HepG2 (cell line): ENCODE data around the gene AFF2. TPM values are rescaled to one million over a fixed set of nuclear protein-coding genes. Genes with fewer than 3 reads are reported as not detected.

Experiments
- ATAC-seq: fragments of 200-7000 bp; cut with Tn5 transposase; 3 replicates; pipeline ENCODE4 v1.9.1; 2020; ENCODE audit warnings: mild to moderate bottlenecking, moderate library complexity
- BruUV-seq: library from RNA; stranded (reverse); fragments of 400-500 nt; replicated peaks from 2 replicates; lab custom pipeline; 2021; lab: Mats Ljungman, UMichigan
- CTCF ChIA-PET: fragments of 300-600 bp; formaldehyde crosslinking; extraction: SDS; loops from one replicate; lab custom pipeline; 2021; ENCODE audit warnings: low total read pairs, inconsistent platforms, low intra/inter-chr PET ratio; lab: Yijun Ruan, JAX
- POLR2A ChIA-PET: fragments of 350-600 bp; sonication (Branson Sonifier 250); formaldehyde crosslinking; loops from one replicate; lab custom pipeline; 2020; ENCODE audit warnings: antibody characterized with exemption, inconsistent platforms; lab: Yijun Ruan, JAX
- DNase-seq: peaks from one replicate; pipeline ENCODE4 v3.0.0-alpha.2; 2015; ENCODE audit warnings: low spot score
- FAIRE-seq: peaks from 3 replicates; lab custom pipeline; 2011; peaks lifted over from hg19 to GRCh38; lab: Jason Lieb, UNC
- H2AFZ ChIP-seq: one replicate; pipeline ENCODE4 v1.6.1; 2011; ENCODE audit warnings: low read length, inconsistent platforms
- H3K27ac ChIP-seq: fragments of 300-600 bp; 3 replicates; pipeline ENCODE4 v1.8.0; 2011; ENCODE audit warnings: mixed run types, mild to moderate bottlenecking, mixed read lengths, low read length, inconsistent platforms; ENCODE audit not compliant: insufficient read depth; ENCODE audit errors: extremely low read length
- H3K27me3 ChIP-seq, 2 experiments: fragments of 200-600 bp in 1 of 2; 2 replicates in 1 of 2; 3 replicates in 1 of 2; pipeline versions ENCODE4 v1.6.0 to v1.8.0; 2011; ENCODE audit warnings: low read length in 2 of 2, mild to moderate bottlenecking in 2 of 2, moderate library complexity in 2 of 2, inconsistent platforms in 1 of 2; ENCODE audit not compliant: insufficient read depth in 2 of 2, control insufficient read depth in 1 of 2
- H3K36me3 ChIP-seq, 2 experiments: fragments of 200-600 bp in 1 of 2; replicated peaks in 1 of 2; 2 replicates in 1 of 2; 3 replicates in 1 of 2; pipeline versions ENCODE4 v1.5.1 to v1.8.0; 2011; ENCODE audit warnings: low read length in 2 of 2, inconsistent platforms in 1 of 2; ENCODE audit not compliant: insufficient read depth in 2 of 2, control insufficient read depth in 1 of 2
- H3K4me1 ChIP-seq: 2 replicates; pipeline ENCODE4 v1.5.1; 2012; ENCODE audit warnings: low read length, inconsistent platforms; ENCODE audit not compliant: insufficient read depth
- H3K4me2 ChIP-seq: 2 replicates; pipeline ENCODE4 v1.6.0; 2011; ENCODE audit warnings: low read depth, low read length, inconsistent platforms
- H3K4me3 ChIP-seq, 3 experiments: fragments of 200-600 bp in 1 of 3; sonication (generic), shearing (Covaris generic) in 1 of 3; replicated peaks in 1 of 3; 2 replicates each; pipeline ENCODE4 v1.5.1; 2011 to 2016; ENCODE audit warnings: low read length in 3 of 3, inconsistent platforms in 2 of 3, low read depth in 2 of 3, mild to moderate bottlenecking in 2 of 3, control low read depth in 1 of 3, mixed read lengths in 1 of 3; ENCODE audit not compliant: insufficient read depth in 1 of 3
- H3K79me2 ChIP-seq: one replicate; pipeline ENCODE4 v1.6.1; 2011; ENCODE audit warnings: low read length, inconsistent platforms; ENCODE audit not compliant: insufficient read depth
- H3K9ac ChIP-seq: 2 replicates; pipeline ENCODE4 v1.6.0; 2011; ENCODE audit warnings: mild to moderate bottlenecking, low read depth, low read length, inconsistent platforms; ENCODE audit not compliant: insufficient read depth
- H3K9me3 ChIP-seq: 2 replicates; pipeline ENCODE4 v1.5.1; 2012; ENCODE audit warnings: mild to moderate bottlenecking, low read length
- H4K20me1 ChIP-seq: 2 replicates; pipeline ENCODE4 v1.6.0; 2011; ENCODE audit warnings: inconsistent platforms, mild to moderate bottlenecking, low read length, moderate library complexity; ENCODE audit not compliant: insufficient read depth
- EED ChIP-seq: sonication (generic); formaldehyde crosslinking; IDR thresholded peaks from 2 replicates; pipeline ENCODE4 v1.5.0; 2020; ENCODE audit warnings: mild to moderate bottlenecking, missing genetic modification reagents
- HMGA1 ChIP-seq: sonication (generic); formaldehyde crosslinking; conservative IDR thresholded peaks from 2 replicates; pipeline ENCODE4 v1.4.0; 2020; ENCODE audit warnings: missing genetic modification reagents
- MIXL1 ChIP-seq: IDR thresholded peaks from 2 replicates; pipeline ENCODE4 v1.6.1; 2016
- SETDB1 ChIP-seq: sonication (generic); formaldehyde crosslinking; IDR thresholded peaks from 2 replicates; pipeline ENCODE4 v1.5.1; 2020; ENCODE audit warnings: missing genetic modification reagents, mild to moderate bottlenecking, borderline replicate concordance
- SIX4 ChIP-seq: sonication (generic); formaldehyde crosslinking; IDR thresholded peaks from 2 replicates; pipeline ENCODE4 v1.4.0; 2020; ENCODE audit warnings: missing genetic modification reagents
- WGBS: methylation state at CpG from one replicate; pipeline ENCODE4 v1.1.6; 2017; ENCODE audit warnings: low lambda C conversion rate; 5-methylcytosine and 5-hydroxymethylcytosine counted together
- in situ Hi-C: cut with HindIII; loops from 2 replicates; pipeline ENCODE4 v1.10.0; 2017; ENCODE audit warnings: low pct_unique_long_range_greater_than_20kb; ENCODE audit not compliant: extremely low pct_ligation_motif_present
- intact Hi-C: fragments of 100-400 bp; cut with micrococcal nuclease; formaldehyde crosslinking; loops from one replicate; pipeline ENCODE4 v1.10.0; 2022; ENCODE audit not compliant: unreplicated experiment
- polyA plus RNA-seq, 8 experiments: library from polyadenylated mRNA; depleted of rRNA in 3 of 8; stranded (reverse) in 7 of 8; unstranded in 1 of 8; fragments of >200 nt; fragmentation: Illumina TruSeq in 4 of 8; extraction: Trizol in 4 of 8; gene quantifications; 2 replicates each; pipeline versions ENCODE4 v1.2.1 to v1.2.3, GENCODE V29; 2011 to 2016; ENCODE audit warnings: low read depth in 4 of 8, missing spikeins in 1 of 8, mixed read lengths in 1 of 8; ENCODE audit not compliant: insufficient read depth in 1 of 8
- total RNA-seq, 5 experiments: library from RNA; depleted of rRNA; stranded (reverse); fragments of >200 nt; fragmentation: Illumina TruSeq; extraction: Trizol; gene quantifications; 2 replicates each; pipeline ENCODE4 v1.2.3, GENCODE V29; 2016; ENCODE audit warnings: low read depth in 1 of 5
- TF ChIP-seq, protein P1 (sequence below): sonication (generic); formaldehyde crosslinking; IDR thresholded peaks from 2 replicates; pipeline ENCODE4 v1.9.0; 2021; ENCODE audit warnings: missing genetic modification reagents, mild to moderate bottlenecking, borderline replicate concordance
- TF ChIP-seq, protein P2 (sequence below), 2 experiments: sonication (generic) in 1 of 2; formaldehyde crosslinking in 1 of 2; IDR thresholded peaks; 2 replicates each; pipeline versions ENCODE4 v1.5.1 to v1.6.1; 2011 to 2020; ENCODE audit warnings: borderline replicate concordance in 1 of 2, low read depth in 1 of 2, low read length in 1 of 2, mild to moderate bottlenecking in 1 of 2, missing genetic modification reagents in 1 of 2, moderate library complexity in 1 of 2
- TF ChIP-seq, protein P3 (sequence below): sonication (generic); formaldehyde crosslinking; IDR thresholded peaks from 2 replicates; pipeline ENCODE4 v1.5.0; 2020; ENCODE audit warnings: mild to moderate bottlenecking, missing genetic modification reagents, borderline replicate concordance

The AFF2 gene
- total and polyA plus RNA-seq, 2 of the 13 experiments (the other 11 are each of a cell fraction or from before 2014, with no cell fraction given): not detected

DNA sequence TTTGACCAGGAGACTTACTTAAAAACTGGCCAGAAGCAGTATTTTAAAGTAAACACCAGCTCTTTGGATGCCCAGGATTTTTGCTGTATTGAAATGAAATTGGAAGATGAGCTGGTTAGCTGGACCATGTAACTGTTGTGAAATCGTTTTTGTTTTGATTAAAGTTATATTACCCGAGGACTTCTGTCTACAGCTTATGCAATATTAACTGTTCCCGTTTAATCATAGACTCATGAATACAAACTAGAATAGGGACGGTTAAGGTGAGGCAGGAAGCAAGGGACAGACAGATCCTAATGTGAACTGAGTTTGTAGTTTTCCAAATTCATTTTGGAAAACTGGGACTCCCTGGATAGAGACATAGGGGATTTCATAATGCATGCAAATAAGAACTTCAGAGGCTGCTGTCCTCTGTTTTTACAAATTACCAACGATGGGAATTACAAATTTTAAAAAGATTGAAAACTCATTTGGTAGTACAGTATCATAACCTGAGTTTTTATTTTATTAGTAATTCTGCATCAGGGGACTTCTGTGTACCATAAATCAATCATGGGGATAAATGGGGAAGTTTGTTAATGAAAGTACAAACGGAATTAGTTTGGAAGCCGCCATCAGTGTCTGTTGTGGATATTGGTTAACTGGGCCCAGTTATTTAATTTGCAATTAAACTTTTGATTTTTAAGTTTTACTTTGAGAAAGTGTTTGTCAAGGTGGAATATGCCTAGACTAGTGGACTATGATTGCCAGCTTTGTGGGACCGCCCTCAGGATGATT, 304.4 kb downstream of the AFF2 start:
- DNase-seq: no peak
- Histone ChIP-seq H3K27ac (no peak overlapping the region), H4K20me1 (no peaks in the 10 kb centered on the region), H3K27me3 (no peaks in the 10 kb centered on the region), H3K79me2 (no peaks in the 10 kb centered on the region), H2AFZ (no peak overlapping the region), H3K36me3 (no peaks in the 10 kb centered on the region), H3K9ac (no peak overlapping the region), H3K4me2 (no peak overlapping the region), H3K4me3 (no peak overlapping the region), H3K4me1 (no peaks in the 10 kb centered on the region), H3K9me3 (no peaks in the 10 kb centered on the region)
- no peak for ATAC-seq
- CTCF ChIA-PET: no interaction called here
- BruUV-seq: no TSS peak
- in situ Hi-C loops: no loop called here
- FAIRE-seq: no peak
- 4% methylated on average over 8 of the region's 8 CpGs for WGBS
- intact Hi-C loops: no loop called here
- POLR2A ChIA-PET: no interaction called here
- TF ChIP-seq, protein P1, sequence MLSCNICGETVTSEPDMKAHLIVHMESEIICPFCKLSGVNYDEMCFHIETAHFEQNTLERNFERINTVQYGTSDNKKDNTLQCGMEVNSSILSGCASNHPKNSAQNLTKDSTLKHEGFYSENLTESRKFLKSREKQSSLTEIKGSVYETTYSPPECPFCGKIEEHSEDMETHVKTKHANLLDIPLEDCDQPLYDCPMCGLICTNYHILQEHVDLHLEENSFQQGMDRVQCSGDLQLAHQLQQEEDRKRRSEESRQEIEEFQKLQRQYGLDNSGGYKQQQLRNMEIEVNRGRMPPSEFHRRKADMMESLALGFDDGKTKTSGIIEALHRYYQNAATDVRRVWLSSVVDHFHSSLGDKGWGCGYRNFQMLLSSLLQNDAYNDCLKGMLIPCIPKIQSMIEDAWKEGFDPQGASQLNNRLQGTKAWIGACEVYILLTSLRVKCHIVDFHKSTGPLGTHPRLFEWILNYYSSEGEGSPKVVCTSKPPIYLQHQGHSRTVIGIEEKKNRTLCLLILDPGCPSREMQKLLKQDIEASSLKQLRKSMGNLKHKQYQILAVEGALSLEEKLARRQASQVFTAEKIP (CRISPR knock-in tag): no peak
- no peak for TF ChIP-seq HMGA1 (CRISPR knock-in tag)
- TF ChIP-seq EED (CRISPR knock-in tag): no peak
- TF ChIP-seq, protein P2, sequence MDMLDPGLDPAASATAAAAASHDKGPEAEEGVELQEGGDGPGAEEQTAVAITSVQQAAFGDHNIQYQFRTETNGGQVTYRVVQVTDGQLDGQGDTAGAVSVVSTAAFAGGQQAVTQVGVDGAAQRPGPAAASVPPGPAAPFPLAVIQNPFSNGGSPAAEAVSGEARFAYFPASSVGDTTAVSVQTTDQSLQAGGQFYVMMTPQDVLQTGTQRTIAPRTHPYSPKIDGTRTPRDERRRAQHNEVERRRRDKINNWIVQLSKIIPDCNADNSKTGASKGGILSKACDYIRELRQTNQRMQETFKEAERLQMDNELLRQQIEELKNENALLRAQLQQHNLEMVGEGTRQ (IDR thresholded peaks at IDR 0.05; ENCODE audit: low read depth, low read length): no peak
- TF ChIP-seq, protein P2 (CRISPR knock-in tag; IDR thresholded peaks at IDR 0.05; ENCODE audit: borderline replicate concordance): no peak
- TF ChIP-seq, protein P3, sequence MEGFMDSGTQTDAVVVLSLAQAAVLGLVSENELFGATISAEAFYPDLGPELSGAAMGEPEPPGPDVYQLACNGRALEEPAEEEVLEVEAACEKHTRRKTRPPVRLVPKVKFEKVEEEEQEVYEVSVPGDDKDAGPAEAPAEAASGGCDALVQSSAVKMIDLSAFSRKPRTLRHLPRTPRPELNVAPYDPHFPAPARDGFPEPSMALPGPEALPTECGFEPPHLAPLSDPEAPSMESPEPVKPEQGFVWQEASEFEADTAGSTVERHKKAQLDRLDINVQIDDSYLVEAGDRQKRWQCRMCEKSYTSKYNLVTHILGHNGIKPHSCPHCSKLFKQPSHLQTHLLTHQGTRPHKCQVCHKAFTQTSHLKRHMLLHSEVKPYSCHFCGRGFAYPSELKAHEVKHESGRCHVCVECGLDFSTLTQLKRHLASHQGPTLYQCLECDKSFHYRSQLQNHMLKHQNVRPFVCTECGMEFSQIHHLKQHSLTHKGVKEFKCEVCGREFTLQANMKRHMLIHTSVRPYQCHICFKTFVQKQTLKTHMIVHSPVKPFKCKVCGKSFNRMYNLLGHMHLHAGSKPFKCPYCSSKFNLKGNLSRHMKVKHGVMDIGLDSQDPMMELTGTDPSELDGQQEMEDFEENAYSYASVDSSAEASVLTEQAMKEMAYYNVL (CRISPR knock-in tag): no peak
- no peak for TF ChIP-seq SIX4 (CRISPR knock-in tag)
- no peak for TF ChIP-seq SETDB1 (CRISPR knock-in tag)
- TF ChIP-seq MIXL1 (CRISPR knock-in tag): no peak
